B cell (primary cell): ENCODE results near the gene MRPS27.

Experiments used
- CTCF ChIP-seq: fragments of 200-600 bp; IDR thresholded peaks from one replicate; pipeline ENCODE4 v1.8.0; 2022; ENCODE audit warnings: antibody characterized with exemption, mild to moderate bottlenecking
- EZH2 ChIP-seq: IDR thresholded peaks from 2 replicates; pipeline ENCODE4 v1.6.1; 2012; ENCODE audit warnings: borderline replicate concordance, low read depth, mild to moderate bottlenecking, moderate library complexity, low read length; ENCODE audit not compliant: insufficient read depth, poor library complexity, severe bottlenecking

GRCh38 chr5:72305194-72306142 is 14.6 kb downstream of the MRPS27 start:
- TF ChIP-seq CTCF (no peak), EZH2 (no peak)
